ENCODE results near the gene CRAMP1. TPM values are rescaled to one million over a fixed set of nuclear protein-coding genes. Genes with fewer than 3 reads are reported as not detected.

CRAMP1 gene
- polyA plus RNA-seq, 3 donors, result 20.0 to 30.0 (median 21.2) TPM

GRCh38 chr16:1668612-1669319, 56.6 kb downstream of the CRAMP1 start:
- no peak for DNase-seq (ENCODE audit: extremely low read depth in 1 of 11, low read depth in 9 of 11, low spot score in 4 of 11)

GRCh38 chr16:1669698-1670097, 57.5 kb downstream of the CRAMP1 start:
- DNase-seq (ENCODE audit: extremely low read depth in 1 of 11, low read depth in 9 of 11, low spot score in 4 of 11), result no peak

- DNase-seq (ENCODE audit: extremely low read depth in 1 of 11, low read depth in 9 of 11, low spot score in 4 of 11), result no peak
Observed at GRCh38 chr16:1670371-1670770, 58.2 kb downstream of the CRAMP1 start.

- DNase-seq (ENCODE audit: extremely low read depth in 1 of 11, low read depth in 9 of 11, low spot score in 4 of 11), result no peak
Observed at GRCh38 chr16:1670866-1671265, 58.7 kb downstream of the CRAMP1 start.

- DNase-seq (ENCODE audit: extremely low read depth in 1 of 11, low read depth in 9 of 11, low spot score in 4 of 11), result no peak
Observed at GRCh38 chr16:1673424-1674151, 61.4 kb downstream of the CRAMP1 start.

- no peak for DNase-seq (ENCODE audit: extremely low read depth in 1 of 11, low read depth in 9 of 11, low spot score in 4 of 11)
Observed at GRCh38 chr16:1674306-1674705, 62.1 kb downstream of the CRAMP1 start.

GRCh38 chr16:1674751-1675664, 62.8 kb downstream of the CRAMP1 start:
- no peak for DNase-seq (ENCODE audit: extremely low read depth in 1 of 11, low read depth in 9 of 11, low spot score in 4 of 11)

- no peak for DNase-seq (ENCODE audit: extremely low read depth in 1 of 11, low read depth in 9 of 11, low spot score in 4 of 11)
Observed at GRCh38 chr16:1676661-1677060, 64.5 kb downstream of the CRAMP1 start.

GRCh38 chr16:1677339-1677738, 65.2 kb downstream of the CRAMP1 start:
- no peak for DNase-seq (ENCODE audit: extremely low read depth in 1 of 11, low read depth in 9 of 11, low spot score in 4 of 11)

- peak; percentile 77 to 96 (median 94) for DNase-seq (ENCODE audit: extremely low read depth in 1 of 11, low read depth in 9 of 11, low spot score in 4 of 11)
Observed at GRCh38 chr16:1677942-1678499, 65.9 kb downstream of the CRAMP1 start, which contains the start of gene JPT2. JPT2 (plus strand) TSS chr16:1678279; CDS start chr16:1678313, 34 bp downstream.

GRCh38 chr16:1678500-1679098, 66.4 kb downstream of the CRAMP1 start:
- DNase-seq (ENCODE audit: extremely low read depth in 1 of 11, low read depth in 9 of 11, low spot score in 4 of 11), result peak in 3 of 11 donors; percentile 4 to 17 (median 7)

GRCh38 chr16:1680361-1680760, 68.2 kb downstream of the CRAMP1 start:
- DNase-seq (ENCODE audit: extremely low read depth in 1 of 11, low read depth in 9 of 11, low spot score in 4 of 11), result no peak

- DNase-seq (ENCODE audit: extremely low read depth in 1 of 11, low read depth in 9 of 11, low spot score in 4 of 11), result no peak
Observed at GRCh38 chr16:1681032-1681431, 68.9 kb downstream of the CRAMP1 start.

- no peak for DNase-seq (ENCODE audit: extremely low read depth in 1 of 11, low read depth in 9 of 11, low spot score in 4 of 11)
Observed at GRCh38 chr16:1687427-1688316, 75.5 kb downstream of the CRAMP1 start.

GRCh38 chr16:1688807-1689560, 76.8 kb downstream of the CRAMP1 start:
- DNase-seq (ENCODE audit: extremely low read depth in 1 of 11, low read depth in 9 of 11, low spot score in 4 of 11), result no peak

GRCh38 chr16:1689853-1690252, 77.7 kb downstream of the CRAMP1 start:
- no peak for DNase-seq (ENCODE audit: extremely low read depth in 1 of 11, low read depth in 9 of 11, low spot score in 4 of 11)

GRCh38 chr16:1690810-1691209, 78.7 kb downstream of the CRAMP1 start:
- DNase-seq (ENCODE audit: extremely low read depth in 1 of 11, low read depth in 9 of 11, low spot score in 4 of 11), result no peak

All from renal cortex interstitium (tissue), 11 donors.